ENCODE data around the gene LRATD1. TPM values are rescaled to one million over a fixed set of nuclear protein-coding genes. Genes with fewer than 3 reads are reported as not detected.

LRATD1 gene
- total RNA-seq, 1 donor from 2014 or later = not detected

- intact Hi-C loops (cut with micrococcal nuclease) = no loop called here
These were observed 1.1 kb downstream of the LRATD1 start for GRCh38 chr2:14633461-14634181.

GRCh38 chr2:14634182-14634488 lies 1.6 kb downstream of the LRATD1 start:
- intact Hi-C loops (cut with micrococcal nuclease) = no loop called here

- intact Hi-C loops (cut with micrococcal nuclease) = no loop called here
These were observed 2.2 kb downstream of the LRATD1 start for GRCh38 chr2:14634489-14635390.

GRCh38 chr2:14635391-14635871 lies 2.9 kb downstream of the LRATD1 start:
- intact Hi-C loops (cut with micrococcal nuclease) = no loop called here

GRCh38 chr2:14638488-14638887 lies 6.0 kb downstream of the LRATD1 start:
- intact Hi-C loops (cut with micrococcal nuclease) = no loop called here

- intact Hi-C loops (cut with micrococcal nuclease) = no loop called here
These were observed 8.6 kb downstream of the LRATD1 start for GRCh38 chr2:14641116-14641515.

GRCh38 chr2:14642499-14642898 lies 10.0 kb downstream of the LRATD1 start:
- intact Hi-C loops (cut with micrococcal nuclease) = no loop called here

- intact Hi-C loops (cut with micrococcal nuclease) = no loop called here
These were observed 15.2 kb downstream of the LRATD1 start for GRCh38 chr2:14647714-14648113.

- intact Hi-C loops (cut with micrococcal nuclease) = no loop called here
These were observed 17.5 kb downstream of the LRATD1 start for GRCh38 chr2:14650066-14650465.

- intact Hi-C loops (cut with micrococcal nuclease) = no loop called here
These were observed 22.3 kb downstream of the LRATD1 start for GRCh38 chr2:14654835-14655282.

GRCh38 chr2:14656146-14656545 lies 23.6 kb downstream of the LRATD1 start:
- intact Hi-C loops (cut with micrococcal nuclease) = no loop called here

- intact Hi-C loops (cut with micrococcal nuclease) = no loop called here
These were observed 28.6 kb downstream of the LRATD1 start for GRCh38 chr2:14661163-14661562.

GRCh38 chr2:14673351-14673875 lies 40.9 kb downstream of the LRATD1 start:
- intact Hi-C loops (cut with micrococcal nuclease) = no loop called here

- intact Hi-C loops (cut with micrococcal nuclease) = no loop called here
These were observed 43.0 kb downstream of the LRATD1 start for GRCh38 chr2:14675489-14675888.

GRCh38 chr2:14676371-14676770 lies 43.9 kb downstream of the LRATD1 start:
- intact Hi-C loops (cut with micrococcal nuclease) = no loop called here

- intact Hi-C loops (cut with micrococcal nuclease) = no loop called here
These were observed 44.5 kb downstream of the LRATD1 start for GRCh38 chr2:14677039-14677438.

GRCh38 chr2:14678761-14679160 lies 46.2 kb downstream of the LRATD1 start:
- intact Hi-C loops (cut with micrococcal nuclease) = no loop called here

GRCh38 chr2:14681608-14682007 lies 49.1 kb downstream of the LRATD1 start:
- intact Hi-C loops (cut with micrococcal nuclease) = no loop called here

All from T-helper 2 cell treated with Interferon-gamma antibody and Interleukin-4, amounts not matched to agents 100 ng/mL and 5 ng/mL, for 36 hours (primary cell).